Kidney epithelial cell (primary cell): ENCODE measurements around the gene IL20RB. TPM values are rescaled to one million over a fixed set of nuclear protein-coding genes. Genes with fewer than 3 reads are reported as not detected.

Source experiments
- DNase-seq: peaks from one replicate; pipeline ENCODE4 v3.0.0-alpha.2; 2010; ENCODE audit warnings: low read depth
- H3K27me3 ChIP-seq: 2 replicates; pipeline ENCODE4 v1.6.0; 2011; ENCODE audit warnings: low read length; ENCODE audit not compliant: control insufficient read depth, insufficient read depth
- H3K36me3 ChIP-seq: 2 replicates; pipeline ENCODE4 v1.5.1; 2011; ENCODE audit warnings: low read length; ENCODE audit not compliant: control insufficient read depth, insufficient read depth
- H3K4me3 ChIP-seq: 2 replicates; pipeline ENCODE4 v1.5.1; 2011; ENCODE audit warnings: low read depth, mild to moderate bottlenecking, control low read depth, low read length
- total RNA-seq: library from RNA; depleted of rRNA; stranded (reverse); fragments of >200 nt; gene quantifications from 2 replicates; pipeline ENCODE4 v1.2.3, GENCODE V29; 2015
- TF ChIP-seq, protein P1 (sequence below): IDR thresholded peaks from 2 replicates; pipeline ENCODE4 v1.5.1; 2011; ENCODE audit warnings: mild to moderate bottlenecking, moderate library complexity, low read length, control low read depth, inconsistent platforms; ENCODE audit not compliant: insufficient read depth, poor library complexity, severe bottlenecking

The IL20RB gene
- total RNA-seq, 1 donor from 2014 or later, result 0.58 TPM

- DNase-seq, result no peak
- TF ChIP-seq, protein P1, sequence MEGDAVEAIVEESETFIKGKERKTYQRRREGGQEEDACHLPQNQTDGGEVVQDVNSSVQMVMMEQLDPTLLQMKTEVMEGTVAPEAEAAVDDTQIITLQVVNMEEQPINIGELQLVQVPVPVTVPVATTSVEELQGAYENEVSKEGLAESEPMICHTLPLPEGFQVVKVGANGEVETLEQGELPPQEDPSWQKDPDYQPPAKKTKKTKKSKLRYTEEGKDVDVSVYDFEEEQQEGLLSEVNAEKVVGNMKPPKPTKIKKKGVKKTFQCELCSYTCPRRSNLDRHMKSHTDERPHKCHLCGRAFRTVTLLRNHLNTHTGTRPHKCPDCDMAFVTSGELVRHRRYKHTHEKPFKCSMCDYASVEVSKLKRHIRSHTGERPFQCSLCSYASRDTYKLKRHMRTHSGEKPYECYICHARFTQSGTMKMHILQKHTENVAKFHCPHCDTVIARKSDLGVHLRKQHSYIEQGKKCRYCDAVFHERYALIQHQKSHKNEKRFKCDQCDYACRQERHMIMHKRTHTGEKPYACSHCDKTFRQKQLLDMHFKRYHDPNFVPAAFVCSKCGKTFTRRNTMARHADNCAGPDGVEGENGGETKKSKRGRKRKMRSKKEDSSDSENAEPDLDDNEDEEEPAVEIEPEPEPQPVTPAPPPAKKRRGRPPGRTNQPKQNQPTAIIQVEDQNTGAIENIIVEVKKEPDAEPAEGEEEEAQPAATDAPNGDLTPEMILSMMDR, result no peak
- Histone ChIP-seq H3K27me3 (no peaks in the 10 kb centered on the region), H3K4me3 (no peak overlapping the region), H3K36me3 (no peaks in the 10 kb centered on the region)
Observed at GRCh38 chr3:136938334-136938733, 19.4 kb upstream of the IL20RB start.

- Histone ChIP-seq H3K36me3 (no peaks in the 10 kb centered on the region), H3K27me3 (no peaks in the 10 kb centered on the region), H3K4me3 (no peak overlapping the region)
- DNase-seq, result no peak
- TF ChIP-seq, protein P1, result no peak
Observed at GRCh38 chr3:136939489-136939888, 18.3 kb upstream of the IL20RB start.

- TF ChIP-seq, protein P1, result no peak
- Histone ChIP-seq H3K4me3 (no peak overlapping the region), H3K27me3 (no peaks in the 10 kb centered on the region), H3K36me3 (peaks cover 2% of the 10 kb centered on the region)
- no peak for DNase-seq
Observed at GRCh38 chr3:136942803-136943202, 15.0 kb upstream of the IL20RB start.

DNA sequence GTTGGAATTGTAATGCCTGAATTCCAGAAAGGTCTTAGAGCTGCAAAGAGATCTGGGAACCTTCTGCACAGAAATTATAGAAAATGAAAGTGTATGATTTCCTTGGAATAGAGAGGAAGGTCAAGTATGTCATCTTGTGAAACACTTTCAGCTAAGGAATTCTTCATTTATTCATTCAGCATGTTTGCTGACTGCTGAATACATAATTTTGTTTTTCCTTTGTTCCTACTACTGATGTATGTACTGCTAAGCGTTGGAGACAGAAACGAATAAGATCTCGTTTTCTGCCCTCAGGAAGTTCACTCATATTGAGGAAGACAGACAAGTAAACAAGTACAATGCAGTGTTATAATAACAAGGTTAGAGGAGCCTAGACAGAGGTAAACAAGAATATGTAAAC, 14.3 kb upstream of the IL20RB start:
- Histone ChIP-seq H3K36me3 (peaks cover 2% of the 10 kb centered on the region), H3K4me3 (no peak overlapping the region), H3K27me3 (no peaks in the 10 kb centered on the region)
- TF ChIP-seq, protein P1, result no peak
- no peak for DNase-seq

DNA sequence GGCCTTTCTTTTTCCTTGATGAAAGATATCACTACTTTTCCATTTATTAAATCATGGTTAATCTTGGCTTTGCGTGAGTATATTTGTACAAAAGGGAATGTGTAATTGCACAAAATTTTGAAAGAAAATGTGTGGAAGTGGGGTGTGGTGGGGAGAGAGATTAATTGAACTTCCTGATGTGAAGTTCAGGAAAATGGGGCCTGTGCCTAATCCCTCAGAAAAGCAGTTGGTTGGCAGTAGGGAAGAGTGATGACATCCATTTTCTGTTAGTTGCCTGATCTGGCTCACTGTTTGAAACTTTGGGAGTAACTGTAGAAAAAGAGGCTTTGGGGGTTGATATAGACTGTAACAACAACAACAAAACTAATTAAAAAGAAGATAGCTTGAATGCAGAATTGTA, 10.8 kb upstream of the IL20RB start:
- Histone ChIP-seq H3K36me3 (peaks cover 2% of the 10 kb centered on the region), H3K27me3 (no peaks in the 10 kb centered on the region), H3K4me3 (no peak overlapping the region)
- TF ChIP-seq, protein P1, result no peak
- no peak for DNase-seq

DNA sequence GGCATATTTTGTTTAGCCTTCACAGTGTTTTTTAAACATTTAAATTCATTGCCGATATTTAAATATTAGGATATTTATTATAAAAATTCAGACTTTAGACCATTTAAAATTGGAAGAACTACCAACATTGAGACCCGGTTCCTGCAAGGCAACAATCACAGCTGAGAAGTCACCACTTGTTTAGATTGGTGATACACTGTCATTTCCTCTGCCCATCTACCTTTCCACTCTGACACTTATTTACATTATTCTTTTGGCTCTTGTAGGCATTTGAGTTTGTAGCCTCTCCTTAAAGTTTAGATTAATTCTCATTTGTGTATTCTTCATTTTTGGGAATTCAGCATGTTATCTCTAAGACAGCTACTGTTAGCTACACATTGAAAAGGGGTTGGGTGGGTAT, 10.3 kb upstream of the IL20RB start:
- DNase-seq, result no peak
- H3K27me3 ChIP-seq, result no peaks in the 10 kb centered on the region
- H3K36me3 ChIP-seq, result peaks cover 2% of the 10 kb centered on the region
- H3K4me3 ChIP-seq, result no peak overlapping the region
- TF ChIP-seq, protein P1, result no peak
